ENCODE data around the gene INTS11. TPM values are rescaled to one million over a fixed set of nuclear protein-coding genes. Genes with fewer than 3 reads are reported as not detected.

INTS11 gene
- total and polyA plus RNA-seq, 2 of the 8 experiments (the other 6 are each of a cell fraction or from before 2014, with no cell fraction given), result 113 to 243 TPM

- H2BK120ac ChIP-seq (replicated peaks; ENCODE audit: low read depth, low read length), result no peak overlapping the region
- H3K9me3 ChIP-seq (ENCODE audit: insufficient read depth in 2 of 2, low read depth in 1 of 2, low read length in 1 of 2), result peaks cover 0 to 2% of the 10 kb centered on the region in 2 experiments; a peak in 1 of 4 replicates
- no peak overlapping the region for H3K18ac ChIP-seq (ENCODE audit: extremely low read depth, low read length)
- no peak overlapping the region for H3K4ac ChIP-seq (replicated peaks; ENCODE audit: insufficient read length, low read depth, low read length)
- TF ChIP-seq CHD2 (IDR thresholded peaks at IDR 0.05; ENCODE audit: low read length) (no peak), NRF1 (IDR thresholded peaks at IDR 0.05; ENCODE audit: low read depth, low read length) (no peak), SIX5 (IDR thresholded peaks at IDR 0.05; ENCODE audit: low read depth, low read length) (no peak), PHF8 (conservative IDR thresholded peaks at IDR 0.05; ENCODE audit: low read depth, low read length) (no peak), KDM4A (IDR thresholded peaks at IDR 0.05; ENCODE audit: low read depth, low read length, severe bottlenecking) (no peak), CREB1 (IDR thresholded peaks at IDR 0.05) (no peak), CHD1 (IDR thresholded peaks at IDR 0.05; ENCODE audit: low read depth, low read length) (no peak), TEAD4 (IDR thresholded peaks at IDR 0.05; ENCODE audit: low read depth, low read length) (no peak), TAF7 (optimal IDR thresholded peaks at IDR 0.05; ENCODE audit: borderline replicate concordance, low read depth, low read length) (no peak), ZNF274 (IDR thresholded peaks at IDR 0.05; ENCODE audit: borderline replicate concordance, extremely low read depth, low read length) (no peak), NANOG (IDR thresholded peaks at IDR 0.05; ENCODE audit: insufficient read depth, low read depth, low read length, poor library complexity, severe bottlenecking) (no peak)
- H3K56ac ChIP-seq (replicated peaks; ENCODE audit: insufficient read length, low read depth, low read length), result no peak overlapping the region
- DNase-seq (ENCODE audit: low read depth in 1 of 2, low spot score in 2 of 2) (no peak), FAIRE-seq (no peak)
- no peak overlapping the region for H2AFZ ChIP-seq (ENCODE audit: low read length)
- no peak overlapping the region for H3K23ac ChIP-seq (ENCODE audit: insufficient read length)
- peaks cover 0 to 3% (median 0%) of the 10 kb centered on the region in 4 experiments; a peak in 1 of 7 replicates for H3K27me3 ChIP-seq (replicated peaks in 1 of 4; ENCODE audit: control insufficient read depth in 3 of 4, extremely low read depth in 1 of 4, insufficient read depth in 3 of 4, low read length in 3 of 4)
- H3K4me2 ChIP-seq (ENCODE audit: insufficient read depth in 1 of 2, low read depth in 2 of 2, low read length in 2 of 2), result no peak overlapping the region
- CTCF ChIA-PET (ENCODE audit: partially characterized antibody), result interaction anchor here (1.2 to 3.4 kb wide), 8 partner anchors 12 to 210 kb away, joined by 3 to 38 read pairs (median 4); partner anchors contain the start of genes ACAP3, SCNN1D and TTLL10
- peaks cover 2 to 6% of the 10 kb centered on the region in 2 experiments for H4K20me1 ChIP-seq (replicated peaks in 1 of 2; ENCODE audit: control insufficient read depth in 1 of 2, insufficient read depth in 2 of 2, low read length in 2 of 2)
- no peaks in the 10 kb centered on the region for H3K79me1 ChIP-seq (ENCODE audit: low read depth, low read length)
- no peak overlapping the region for H2BK15ac ChIP-seq (ENCODE audit: low read length)
- no peak overlapping the region for H2BK5ac ChIP-seq (ENCODE audit: low read depth, low read length)
- no peak overlapping the region for H4K91ac ChIP-seq (replicated peaks; ENCODE audit: insufficient read length, low read length)
- H3K27ac ChIP-seq (ENCODE audit: low read depth, low read length), result no peak overlapping the region
- no peaks in the 10 kb centered on the region for H3K23me2 ChIP-seq (ENCODE audit: low read depth, low read length)
- H3K4me1 ChIP-seq (replicated peaks in 1 of 4; ENCODE audit: control insufficient read depth in 3 of 4, insufficient read depth in 4 of 4, low read length in 3 of 4), result peaks cover 0 to 8% (median 0%) of the 10 kb centered on the region in 4 experiments; a peak in 2 of 7 replicates
- H2AK5ac ChIP-seq (ENCODE audit: low read depth, low read length), result peak overlapping the region; percentile 24; the same call in 1 of the 2 replicates
- no peaks in the 10 kb centered on the region for H3K79me2 ChIP-seq (ENCODE audit: control insufficient read depth in 1 of 2, insufficient read depth in 2 of 2, low read length in 2 of 2)
- POLR2A ChIA-PET (ENCODE audit: partially characterized antibody), result interaction anchor here (2.3 kb wide), 1 partner anchor 19 kb away, joined by 9 read pairs; the partner anchor contains the start of gene UBE2J2
- no peak overlapping the region for H4K8ac ChIP-seq (ENCODE audit: extremely low read depth, insufficient read depth, low read length)
- no peak overlapping the region for H2BK12ac ChIP-seq (ENCODE audit: low read depth, low read length)
- H3K14ac ChIP-seq (ENCODE audit: insufficient read length), result no peak overlapping the region
- H3K4me3 ChIP-seq (ENCODE audit: extremely low read depth in 1 of 4, insufficient read depth in 2 of 4, low read depth in 3 of 4, low read length in 4 of 4), result no peak overlapping the region
- no peak overlapping the region for H2BK20ac ChIP-seq (ENCODE audit: low read length)
- 91% methylated on average over 6 of the region's 18 CpGs; no CpG with 5 or more reads in 1 of the 2 experiments for whole genome bisulfite sequencing, 2 experiments (ENCODE audit: extremely low coverage in 1 of 2, insufficient coverage in 1 of 2, insufficient read length in 1 of 2, insufficient replicate concordance in 2 of 2, low coverage in 1 of 2, low lambda C conversion rate in 2 of 2, missing lambda C conversion rate in 1 of 2)
- H3K36me3 ChIP-seq (ENCODE audit: control insufficient read depth in 2 of 4, insufficient read depth in 4 of 4, low read length in 3 of 4), result peaks cover 0 to 7% (median 0%) of the 10 kb centered on the region in 4 experiments; a peak in 1 of 8 replicates
- H3K9ac ChIP-seq (replicated peaks in 1 of 4; ENCODE audit: extremely low read depth in 1 of 4, low read depth in 3 of 4, low read length in 3 of 4), result no peak overlapping the region
- no peak overlapping the region for H4K5ac ChIP-seq (ENCODE audit: insufficient read length, low read depth, low read length)
Observed at GRCh38 chr1:1292851-1293250, 31.6 kb downstream of the INTS11 start.

Measured in H1 (cell line).